Activated CD4-positive, alpha-beta memory T cell treated with anti-CD3 and anti-CD28 coated beads, Interleukin-2, amount 10 ng/mL, durations not matched to agents 7 days and 5 days (primary cell): ENCODE data around the gene POLR1F. TPM values are rescaled to one million over a fixed set of nuclear protein-coding genes. Genes with fewer than 3 reads are reported as not detected.
A peak's percentile ranks its signal among the peaks of the same experiment; 100 is the strongest.

Experiments used
- CTCF ChIA-PET: fragments of 350-600 bp; sonication (Branson Sonifier 250); formaldehyde crosslinking; loops from one replicate; lab custom pipeline; 2021; ENCODE audit warnings: antibody characterized with exemption, inconsistent platforms; lab: Charles Lee
- POLR2A ChIA-PET: fragments of 350-600 bp; sonication (Branson Sonifier 250); formaldehyde crosslinking; loops from one replicate; lab custom pipeline; 2021; ENCODE audit warnings: antibody characterized with exemption; lab: Charles Lee
- DNase-seq: peaks from one replicate; pipeline ENCODE4 v3.0.0-alpha.2; 2020
- H3K27ac Mint-ChIP-seq: one replicate; pipeline ENCODE4 v1.8.0; 2021; ENCODE audit warnings: mild to moderate bottlenecking, mixed read lengths
- H3K27me3 Mint-ChIP-seq: one replicate; pipeline ENCODE4 v1.8.0; 2021; ENCODE audit warnings: mixed read lengths
- H3K36me3 Mint-ChIP-seq: one replicate; pipeline ENCODE4 v1.8.0; 2021; ENCODE audit warnings: low read depth, mixed read lengths
- H3K4me1 Mint-ChIP-seq: one replicate; pipeline ENCODE4 v1.8.0; 2021; ENCODE audit warnings: mixed read lengths
- H3K4me3 Mint-ChIP-seq: one replicate; pipeline ENCODE4 v1.8.0; 2021; ENCODE audit warnings: mild to moderate bottlenecking, mixed read lengths
- H3K9me3 Mint-ChIP-seq: one replicate; pipeline ENCODE4 v1.8.0; 2021; ENCODE audit warnings: mixed read lengths
- total RNA-seq, 2 experiments: library from RNA; stranded (reverse); gene quantifications; one replicate each; pipeline ENCODE4 v1.2.3, GENCODE V29; 2021

The POLR1F gene, protein sequence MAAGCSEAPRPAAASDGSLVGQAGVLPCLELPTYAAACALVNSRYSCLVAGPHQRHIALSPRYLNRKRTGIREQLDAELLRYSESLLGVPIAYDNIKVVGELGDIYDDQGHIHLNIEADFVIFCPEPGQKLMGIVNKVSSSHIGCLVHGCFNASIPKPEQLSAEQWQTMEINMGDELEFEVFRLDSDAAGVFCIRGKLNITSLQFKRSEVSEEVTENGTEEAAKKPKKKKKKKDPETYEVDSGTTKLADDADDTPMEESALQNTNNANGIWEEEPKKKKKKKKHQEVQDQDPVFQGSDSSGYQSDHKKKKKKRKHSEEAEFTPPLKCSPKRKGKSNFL
- total RNA-seq = 10 to 100 TPM; 17.0 to 17.3 TPM

DNA sequence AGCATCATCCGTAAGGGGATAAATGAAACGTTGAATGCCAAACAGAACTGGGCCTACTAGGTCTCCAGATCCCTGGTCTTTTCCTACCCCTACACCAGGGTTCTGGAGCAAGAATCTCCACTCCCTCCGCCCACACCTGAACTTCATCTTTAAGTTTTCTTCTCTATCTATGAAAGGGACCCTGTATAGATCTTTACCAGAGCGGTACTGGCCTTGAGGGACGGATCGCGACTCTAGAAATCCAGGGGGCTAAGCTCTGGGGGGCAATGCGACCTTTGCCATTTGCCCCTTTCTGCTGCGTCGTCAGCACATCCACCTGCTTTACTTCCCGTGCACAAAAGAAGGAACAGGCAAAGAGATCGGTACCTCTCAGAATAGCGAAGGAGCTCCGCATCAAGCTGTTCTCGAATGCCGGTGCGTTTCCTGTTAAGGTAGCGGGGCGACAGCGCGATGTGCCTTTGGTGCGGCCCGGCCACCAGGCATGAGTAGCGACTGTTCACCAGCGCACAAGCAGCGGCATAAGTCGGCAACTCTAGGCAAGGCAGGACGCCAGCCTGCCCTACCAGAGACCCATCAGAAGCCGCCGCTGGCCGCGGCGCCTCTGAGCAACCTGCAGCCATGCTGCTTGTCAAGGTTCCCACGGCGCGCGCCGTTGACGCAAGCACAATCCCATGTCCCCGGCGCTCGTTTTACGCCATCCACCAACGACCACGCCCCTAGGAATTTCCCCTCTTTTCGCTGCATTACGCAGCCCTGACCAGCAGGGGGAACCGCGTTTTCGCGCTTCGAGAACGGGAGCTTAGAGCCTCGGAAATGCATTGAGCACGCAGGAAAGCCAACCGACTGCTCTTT is at the start of gene POLR1F:
POLR1F (minus strand) TSS at position 641 of the 852 bp plus-strand sequence; CDS start at position 620, 21 bp downstream.
- peaks cover 5% of the 10 kb centered on the region for H3K27me3 Mint-ChIP-seq
- no peaks in the 10 kb centered on the region for H3K36me3 Mint-ChIP-seq
- H3K9me3 Mint-ChIP-seq = no peaks in the 10 kb centered on the region
- peaks cover 37% of the 10 kb centered on the region for H3K4me1 Mint-ChIP-seq
- peak within 1 kb of the TSS; percentile 94 for H3K4me3 Mint-ChIP-seq
- peak within 1 kb of the TSS; percentile 71 for H3K27ac Mint-ChIP-seq
- peak; percentile 93 for DNase-seq
- CTCF ChIA-PET = interaction anchor here (0.6 to 2.9 kb wide), 15 partner anchors 9 to 1062 kb away, joined by 3 to 28 read pairs (median 4); no protein-coding TSS in a partner anchor
- POLR2A ChIA-PET = interaction anchor here (0.7 to 1.1 kb wide), 4 partner anchors 9 to 605 kb away, joined by 3 to 5 read pairs (median 3); no protein-coding TSS in a partner anchor

DNA sequence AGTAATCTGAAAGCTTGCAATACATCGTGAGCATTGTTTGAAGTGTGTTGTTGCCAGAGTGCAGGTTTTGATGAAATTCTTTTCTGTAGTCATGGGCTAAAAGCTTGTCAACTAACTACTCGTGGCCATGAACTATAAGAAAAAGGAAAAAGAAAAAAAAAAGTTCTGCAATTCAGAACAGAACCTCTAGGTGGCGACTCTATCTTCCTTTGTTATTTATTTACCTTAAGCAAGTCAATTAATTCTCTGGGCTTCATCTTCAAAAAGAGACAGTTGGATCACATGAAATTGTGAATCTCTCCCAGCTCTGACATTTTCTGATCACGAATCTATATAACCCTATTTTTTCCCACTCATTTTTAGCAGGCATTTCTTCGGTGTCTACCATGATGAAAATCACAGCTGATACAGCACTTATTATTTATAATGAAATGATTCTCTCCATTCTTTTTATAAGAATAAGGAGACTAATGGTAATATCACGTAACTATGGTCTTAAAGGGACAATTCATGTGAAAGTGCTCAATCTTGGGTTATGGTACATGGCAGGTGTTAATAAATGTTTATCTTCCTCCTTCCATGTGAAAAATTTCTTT is 45.8 kb upstream of the POLR1F start:
- Mint-ChIP-seq H3K27ac (no peak overlapping the region), H3K9me3 (no peaks in the 10 kb centered on the region), H3K27me3 (no peaks in the 10 kb centered on the region), H3K4me1 (no peaks in the 10 kb centered on the region), H3K36me3 (no peaks in the 10 kb centered on the region), H3K4me3 (no peak overlapping the region)
- CTCF ChIA-PET = interaction anchor here (0.8 to 2.1 kb wide), 5 partner anchors 11 to 844 kb away, joined by 3 to 7 read pairs (median 4); partner anchors contain the start of gene POLR1F
- no peak for DNase-seq
- POLR2A ChIA-PET = no interaction called here

GRCh38 chr7:19752020-19752419 is 43.2 kb upstream of the POLR1F start:
- Mint-ChIP-seq H3K27ac (no peak overlapping the region), H3K4me3 (no peak overlapping the region), H3K27me3 (no peaks in the 10 kb centered on the region), H3K36me3 (no peaks in the 10 kb centered on the region), H3K4me1 (no peaks in the 10 kb centered on the region), H3K9me3 (no peaks in the 10 kb centered on the region)
- CTCF ChIA-PET = interaction anchor here (0.6 to 1.4 kb wide), 2 partner anchors 38 to 1006 kb away, joined by 3 read pairs; no protein-coding TSS in a partner anchor
- DNase-seq = no peak
- POLR2A ChIA-PET = no interaction called here

DNA sequence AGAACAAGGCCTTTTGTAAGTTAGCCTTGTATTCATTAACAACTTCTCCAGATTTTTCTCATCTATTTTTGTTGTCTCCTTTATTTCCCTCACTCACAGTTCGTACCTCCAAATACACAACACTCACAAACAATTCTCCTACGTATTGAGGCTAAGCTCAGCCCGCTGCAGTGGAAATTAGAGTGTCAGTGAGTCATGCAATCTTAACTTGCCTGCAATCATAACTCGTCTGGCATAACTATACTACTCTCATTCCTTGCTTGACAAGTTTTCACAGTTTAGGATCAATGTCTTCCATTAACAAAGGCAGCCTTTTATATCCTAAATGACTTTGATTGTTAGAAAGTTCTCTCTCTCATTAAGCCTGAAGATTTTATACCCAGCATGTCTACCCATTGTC is 40.8 kb upstream of the POLR1F start:
- no peak for DNase-seq
- Mint-ChIP-seq H3K9me3 (no peaks in the 10 kb centered on the region), H3K27ac (no peak overlapping the region), H3K27me3 (no peaks in the 10 kb centered on the region), H3K4me1 (no peaks in the 10 kb centered on the region), H3K36me3 (no peaks in the 10 kb centered on the region), H3K4me3 (no peak overlapping the region)
- ChIA-PET CTCF (no interaction called here), POLR2A (no interaction called here)

DNA sequence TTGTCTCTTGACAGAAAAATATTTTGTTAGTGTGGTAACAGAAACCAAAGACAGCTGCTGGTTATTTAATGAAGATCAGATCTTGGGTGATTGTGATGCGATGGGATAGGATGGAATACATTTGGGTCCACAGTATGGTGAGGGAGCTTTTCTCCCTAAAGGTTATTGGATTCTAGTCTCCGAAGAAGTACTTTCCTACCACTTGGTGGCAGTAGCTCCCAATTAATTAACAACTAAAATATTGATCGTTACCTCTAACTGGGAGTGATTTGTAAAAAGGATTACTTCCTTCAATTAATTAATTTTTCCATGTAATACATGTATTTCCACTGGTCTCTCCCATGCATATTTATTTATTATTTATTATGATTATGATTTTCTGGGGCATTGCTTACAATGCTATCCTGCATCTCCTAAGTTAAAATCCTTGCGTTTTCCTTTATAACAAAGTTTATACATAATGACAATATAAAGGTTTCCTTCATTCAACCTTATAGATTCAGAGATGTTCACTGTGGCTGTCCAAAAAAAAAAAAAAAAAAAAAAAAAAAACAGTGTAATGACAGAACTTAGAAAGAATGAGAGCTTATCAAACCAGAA is 39.0 kb upstream of the POLR1F start:
- H3K27ac Mint-ChIP-seq = no peak overlapping the region
- CTCF ChIA-PET = interaction anchor here (0.6 to 1.8 kb wide), 10 partner anchors 9 to 850 kb away, joined by 3 to 10 read pairs (median 4); partner anchors contain the start of gene POLR1F
- H3K27me3 Mint-ChIP-seq = peaks cover 2% of the 10 kb centered on the region
- no peaks in the 10 kb centered on the region for H3K4me1 Mint-ChIP-seq
- no peaks in the 10 kb centered on the region for H3K36me3 Mint-ChIP-seq
- H3K9me3 Mint-ChIP-seq = no peaks in the 10 kb centered on the region
- DNase-seq = no peak
- POLR2A ChIA-PET = no interaction called here
- H3K4me3 Mint-ChIP-seq = no peak overlapping the region

DNA sequence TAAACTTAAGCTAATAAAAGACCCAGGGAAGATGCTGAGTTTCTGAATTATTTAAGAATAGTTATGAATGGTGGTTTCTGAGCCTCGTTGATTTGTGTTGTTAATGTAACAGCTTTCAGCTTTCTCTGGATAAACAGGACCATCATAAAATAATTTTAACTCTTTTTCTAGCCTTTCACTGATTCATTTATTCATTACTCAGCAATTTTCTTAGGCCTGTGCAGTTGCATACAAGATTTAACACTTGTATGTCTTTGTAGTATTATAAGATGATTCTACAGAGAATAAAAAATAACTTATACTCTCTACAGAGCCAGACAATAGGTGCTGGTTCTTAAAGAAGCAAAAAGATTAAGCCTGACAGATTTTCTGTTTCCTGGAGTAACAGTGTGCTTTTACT is 35.2 kb upstream of the POLR1F start:
- POLR2A ChIA-PET = interaction anchor here (0.6 kb wide), 1 partner anchor 446 kb away, joined by 3 read pairs; no protein-coding TSS in a partner anchor
- no peaks in the 10 kb centered on the region for H3K9me3 Mint-ChIP-seq
- DNase-seq = no peak
- no peaks in the 10 kb centered on the region for H3K36me3 Mint-ChIP-seq
- H3K4me3 Mint-ChIP-seq = no peak overlapping the region
- no peak overlapping the region for H3K27ac Mint-ChIP-seq
- CTCF ChIA-PET = interaction anchor here (1.0 kb wide), 1 partner anchor 10 kb away, joined by 3 read pairs; no protein-coding TSS in a partner anchor
- H3K4me1 Mint-ChIP-seq = no peaks in the 10 kb centered on the region
- peaks cover 2% of the 10 kb centered on the region for H3K27me3 Mint-ChIP-seq

GRCh38 chr7:19728716-19729115 is 19.9 kb upstream of the POLR1F start:
- DNase-seq = no peak
- ChIA-PET CTCF (interaction anchor here (0.5 kb wide), 1 partner anchor 384 kb away, joined by 3 read pairs; no protein-coding TSS in a partner anchor), POLR2A (no interaction called here)
- Mint-ChIP-seq H3K4me1 (no peaks in the 10 kb centered on the region), H3K9me3 (no peaks in the 10 kb centered on the region), H3K27ac (no peak overlapping the region), H3K36me3 (no peaks in the 10 kb centered on the region), H3K27me3 (peaks cover 11% of the 10 kb centered on the region), H3K4me3 (no peak overlapping the region)

DNA sequence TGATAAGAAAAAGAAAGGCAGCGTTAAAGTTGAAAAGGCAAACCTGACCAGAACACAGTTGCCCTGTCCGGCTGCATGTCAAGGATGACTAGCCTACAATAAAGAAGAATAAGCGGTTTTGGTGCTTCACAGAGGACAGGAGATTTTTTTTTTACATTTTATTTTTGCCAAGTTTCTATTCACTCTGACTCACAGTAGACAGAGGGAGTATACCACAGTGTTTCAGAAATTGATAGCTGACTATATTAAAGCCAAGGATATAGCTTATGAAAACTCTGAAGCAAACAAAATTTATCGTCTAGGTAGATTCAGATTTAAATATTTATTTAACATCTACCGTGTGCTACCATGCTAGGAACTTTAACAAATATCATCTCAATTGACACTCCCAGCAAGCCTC is 16.9 kb upstream of the POLR1F start:
- ChIA-PET POLR2A (interaction anchor here (1.8 kb wide), 1 partner anchor 16 kb away, joined by 5 read pairs; the partner anchor contains the start of gene POLR1F), CTCF (interaction anchor here (0.6 to 1.3 kb wide), 3 partner anchors 11 to 596 kb away, joined by 3 to 6 read pairs (median 4); partner anchors contain the start of gene POLR1F)
- no peaks in the 10 kb centered on the region for H3K9me3 Mint-ChIP-seq
- H3K27me3 Mint-ChIP-seq = peaks cover 6% of the 10 kb centered on the region
- no peak overlapping the region for H3K4me3 Mint-ChIP-seq
- no peaks in the 10 kb centered on the region for H3K36me3 Mint-ChIP-seq
- H3K4me1 Mint-ChIP-seq = no peaks in the 10 kb centered on the region
- H3K27ac Mint-ChIP-seq = no peak overlapping the region
- DNase-seq = no peak

DNA sequence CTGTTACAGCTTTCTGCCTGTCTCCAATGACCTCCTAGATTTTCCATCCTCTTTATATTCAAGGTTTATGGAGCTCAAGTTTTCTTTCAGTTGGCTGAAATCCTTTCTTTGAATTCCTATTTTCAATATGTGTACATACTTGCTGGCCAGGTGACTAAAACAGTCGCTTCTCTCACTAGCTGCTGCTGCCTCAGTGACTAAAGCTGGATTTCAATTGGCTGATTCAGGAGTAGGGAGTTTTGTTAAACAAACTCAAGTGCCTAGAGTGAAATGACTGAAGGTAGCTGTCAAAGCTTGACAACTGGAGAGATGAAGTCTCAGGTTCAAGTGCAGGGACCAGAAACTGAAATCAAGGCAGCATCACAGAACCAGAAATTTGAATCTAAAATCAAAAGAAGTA is 6.7 kb upstream of the POLR1F start:
- ChIA-PET POLR2A (interaction anchor here (0.6 kb wide), 1 partner anchor 38 kb away, joined by 3 read pairs; no protein-coding TSS in a partner anchor), CTCF (interaction anchor here (0.7 to 2.5 kb wide), 3 partner anchors 15 to 721 kb away, joined by 3 to 8 read pairs (median 5); no protein-coding TSS in a partner anchor)
- no peaks in the 10 kb centered on the region for H3K36me3 Mint-ChIP-seq
- no peak overlapping the region for H3K27ac Mint-ChIP-seq
- no peaks in the 10 kb centered on the region for H3K9me3 Mint-ChIP-seq
- H3K4me1 Mint-ChIP-seq = no peaks in the 10 kb centered on the region
- H3K27me3 Mint-ChIP-seq = peaks cover 8% of the 10 kb centered on the region
- no peak overlapping the region for H3K4me3 Mint-ChIP-seq
- DNase-seq = no peak

DNA sequence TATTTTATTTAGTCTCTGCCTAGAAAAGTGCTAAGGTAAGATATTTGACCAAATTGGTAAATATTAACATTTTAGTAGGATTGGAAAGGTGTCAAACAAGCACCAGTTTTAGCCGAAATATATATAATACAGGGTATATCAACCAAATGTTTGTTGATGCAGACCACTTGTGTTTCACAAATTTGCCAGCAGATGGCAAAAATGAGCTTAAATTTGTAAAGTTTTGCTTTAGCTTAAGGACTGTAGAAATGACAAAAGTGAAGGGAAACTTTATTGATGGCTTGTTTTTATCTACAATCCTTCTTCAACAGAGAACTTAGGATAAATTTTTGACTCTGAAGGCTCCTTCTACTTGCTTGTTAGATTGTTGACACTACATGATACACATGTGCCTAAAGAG is 4.8 kb upstream of the POLR1F start:
- no peak overlapping the region for H3K27ac Mint-ChIP-seq
- ChIA-PET POLR2A (no interaction called here), CTCF (interaction anchor here (0.6 to 2.5 kb wide), 16 partner anchors 9 to 1194 kb away, joined by 3 to 33 read pairs (median 4); no protein-coding TSS in a partner anchor)
- peaks cover 11% of the 10 kb centered on the region for H3K4me1 Mint-ChIP-seq
- DNase-seq = peak; percentile 35
- H3K36me3 Mint-ChIP-seq = no peaks in the 10 kb centered on the region
- H3K9me3 Mint-ChIP-seq = no peaks in the 10 kb centered on the region
- peaks cover 8% of the 10 kb centered on the region for H3K27me3 Mint-ChIP-seq
- no peak overlapping the region for H3K4me3 Mint-ChIP-seq

GRCh38 chr7:19709249-19709578 is 377 bp upstream of the POLR1F start:
- DNase-seq = no peak
- CTCF ChIA-PET = interaction anchor here (0.6 to 2.9 kb wide), 15 partner anchors 9 to 1061 kb away, joined by 3 to 28 read pairs (median 4); no protein-coding TSS in a partner anchor
- POLR2A ChIA-PET = interaction anchor here (0.7 to 1.1 kb wide), 3 partner anchors 12 to 604 kb away, joined by 3 to 5 read pairs (median 3); no protein-coding TSS in a partner anchor
- H3K27me3 Mint-ChIP-seq = peaks cover 6% of the 10 kb centered on the region
- H3K9me3 Mint-ChIP-seq = no peaks in the 10 kb centered on the region
- H3K4me1 Mint-ChIP-seq = peaks cover 37% of the 10 kb centered on the region
- peak overlapping the region; percentile 71 for H3K27ac Mint-ChIP-seq
- H3K4me3 Mint-ChIP-seq = peak overlapping the region; percentile 94
- H3K36me3 Mint-ChIP-seq = no peaks in the 10 kb centered on the region

- no peak for DNase-seq
- ChIA-PET POLR2A (no interaction called here), CTCF (no interaction called here)
- Mint-ChIP-seq H3K36me3 (peaks cover 7% of the 10 kb centered on the region), H3K27me3 (peaks cover 4% of the 10 kb centered on the region), H3K27ac (no peak overlapping the region), H3K4me1 (peaks cover 37% of the 10 kb centered on the region), H3K9me3 (no peaks in the 10 kb centered on the region), H3K4me3 (peak overlapping the region; percentile 94)
Measured at GRCh38 chr7:19707240-19707639, 1.6 kb downstream of the POLR1F start.
